ENCODE results near the gene IBA57. TPM values are rescaled to one million over a fixed set of nuclear protein-coding genes. Genes with fewer than 3 reads are reported as not detected.

Gene IBA57
- total and polyA plus RNA-seq, 4 donors, result 0.95 to 11.1 (median 4.8) TPM

GRCh38 chr1:228147151-228147693 lies 18.4 kb upstream of the IBA57 start:
- no peak overlapping the region for H3K27ac ChIP-seq (ENCODE audit: low read depth in 1 of 2, low read length in 2 of 2)
- intact Hi-C loops (cut with DNase I), result no loop called here
- ATAC-seq (ENCODE audit: low FRiP score) (no peak), DNase-seq (peak; percentile 42 to 70)
- no peaks in the 10 kb centered on the region for H3K4me1 ChIP-seq (ENCODE audit: control insufficient read depth in 1 of 2, insufficient read depth in 2 of 2, low read length in 2 of 2)
- no peaks in the 10 kb centered on the region for H3K9me3 ChIP-seq (ENCODE audit: control insufficient read depth, low read length)
- no peak overlapping the region for H3K4me3 ChIP-seq (ENCODE audit: low read length in 2 of 2)
- no peaks in the 10 kb centered on the region for H3K27me3 ChIP-seq (ENCODE audit: control insufficient read depth in 1 of 2, insufficient read depth in 2 of 2, low read length in 1 of 2)
- H3K36me3 ChIP-seq (ENCODE audit: control insufficient read depth in 1 of 2, insufficient read depth in 2 of 2, low read length in 1 of 2), result peaks cover 0 to 2% of the 10 kb centered on the region in 2 donors
- WGBS, 2 donors, result 90 to 92% methylated on average over 20 of the region's 20 CpGs

DNA sequence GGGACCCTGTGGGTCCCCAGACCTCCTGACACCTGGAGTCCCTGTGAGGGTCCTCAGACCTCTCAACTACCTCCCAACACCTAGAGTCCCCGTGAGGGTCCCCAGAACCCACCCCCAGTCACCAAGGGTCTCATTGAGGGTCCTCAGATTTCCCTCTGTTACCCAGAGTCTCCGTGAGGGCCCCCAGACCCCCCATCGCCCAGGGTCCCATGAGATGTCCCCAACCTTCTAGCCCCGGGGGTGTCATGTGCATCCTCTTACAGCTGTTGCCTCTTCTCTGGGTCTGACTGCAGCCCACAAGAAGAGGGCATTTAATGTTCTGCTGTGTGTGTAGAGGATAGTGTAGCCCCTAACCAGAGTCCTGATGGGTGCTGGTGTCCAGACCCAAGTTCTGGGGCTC lies 17.8 kb upstream of the IBA57 start:
- 85 to 91% methylated on average over 4 of the region's 4 CpGs for WGBS, 2 donors
- Histone ChIP-seq H3K9me3 (ENCODE audit: control insufficient read depth, low read length) (no peaks in the 10 kb centered on the region), H3K27ac (ENCODE audit: low read depth in 1 of 2, low read length in 2 of 2) (no peak overlapping the region), H3K4me1 (ENCODE audit: control insufficient read depth in 1 of 2, insufficient read depth in 2 of 2, low read length in 2 of 2) (no peaks in the 10 kb centered on the region), H3K36me3 (ENCODE audit: control insufficient read depth in 1 of 2, insufficient read depth in 2 of 2, low read length in 1 of 2) (peaks cover 0 to 2% of the 10 kb centered on the region in 2 donors), H3K27me3 (ENCODE audit: control insufficient read depth in 1 of 2, insufficient read depth in 2 of 2, low read length in 1 of 2) (no peaks in the 10 kb centered on the region), H3K4me3 (ENCODE audit: low read length in 2 of 2) (no peak overlapping the region)
- ATAC-seq (ENCODE audit: low FRiP score) (no peak), DNase-seq (peak in 1 of 2 donors; percentile 55)
- intact Hi-C loops (cut with DNase I), result no loop called here

DNA sequence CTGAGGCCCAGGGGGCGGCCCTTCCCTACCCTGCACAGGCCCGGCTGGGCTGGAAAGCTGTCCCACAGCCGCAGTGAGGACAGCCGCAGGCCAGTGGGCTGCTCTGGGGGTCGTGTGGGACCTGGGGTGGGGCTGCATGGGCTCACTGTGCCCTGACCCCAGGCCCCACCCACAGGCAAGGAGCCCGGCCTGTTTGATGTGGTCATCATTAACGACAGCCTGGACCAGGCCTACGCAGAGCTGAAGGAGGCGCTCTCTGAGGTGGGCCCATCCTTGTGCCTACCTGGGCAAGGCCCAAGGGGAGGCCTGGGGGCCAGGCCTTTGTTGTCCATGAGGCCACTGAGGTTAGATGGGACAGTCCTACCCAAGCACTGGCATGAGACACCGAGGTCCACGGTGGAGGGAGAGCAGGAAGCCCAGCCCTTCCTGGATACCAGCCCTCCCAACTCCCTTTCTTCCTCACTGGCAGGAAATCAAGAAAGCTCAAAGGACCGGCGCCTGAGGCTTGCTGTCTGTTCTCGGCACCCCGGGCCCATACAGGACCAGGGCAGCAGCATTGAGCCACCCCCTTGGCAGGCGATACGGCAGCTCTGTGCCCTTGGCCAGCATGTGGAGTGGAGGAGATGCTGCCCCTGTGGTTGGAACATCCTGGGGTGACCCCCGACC lies 17.3 kb upstream of the IBA57 start:
- peaks cover 0 to 2% of the 10 kb centered on the region in 2 donors for H3K36me3 ChIP-seq (ENCODE audit: control insufficient read depth in 1 of 2, insufficient read depth in 2 of 2, low read length in 1 of 2)
- ATAC-seq (ENCODE audit: low FRiP score) (no peak), DNase-seq (peak; percentile 40 to 71)
- H3K27ac ChIP-seq (ENCODE audit: low read depth in 1 of 2, low read length in 2 of 2), result no peak overlapping the region
- no peaks in the 10 kb centered on the region for H3K9me3 ChIP-seq (ENCODE audit: control insufficient read depth, low read length)
- no peak overlapping the region for H3K4me3 ChIP-seq (ENCODE audit: low read length in 2 of 2)
- intact Hi-C loops (cut with DNase I), result no loop called here
- no peaks in the 10 kb centered on the region for H3K27me3 ChIP-seq (ENCODE audit: control insufficient read depth in 1 of 2, insufficient read depth in 2 of 2, low read length in 1 of 2)
- H3K4me1 ChIP-seq (ENCODE audit: control insufficient read depth in 1 of 2, insufficient read depth in 2 of 2, low read length in 2 of 2), result no peaks in the 10 kb centered on the region
- WGBS, 2 donors, result 62% methylated on average over 18 of the region's 18 CpGs

DNA sequence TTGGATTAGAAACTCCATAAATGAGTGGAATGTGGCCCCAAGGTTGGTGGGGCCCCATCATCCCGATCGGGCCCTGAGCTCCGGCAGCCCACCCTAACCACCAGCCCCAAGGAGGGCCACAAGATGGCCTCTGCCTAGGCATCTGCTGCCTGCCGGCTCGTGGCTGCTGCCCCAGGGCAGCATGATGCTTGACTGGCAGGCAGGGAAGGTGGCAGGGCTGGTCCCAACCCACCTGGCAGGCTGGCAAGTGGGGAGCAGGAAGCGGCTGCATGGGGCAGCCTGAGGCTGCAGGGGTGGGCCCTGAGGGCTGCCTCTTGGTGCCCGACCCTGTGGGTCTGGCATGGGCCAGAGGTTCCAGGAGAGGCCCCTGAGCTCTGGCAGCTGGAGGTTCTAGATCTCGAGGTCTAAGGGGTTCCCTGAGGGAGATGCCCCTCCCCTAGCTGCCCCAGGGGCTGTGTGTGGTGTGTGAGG lies 16.6 kb upstream of the IBA57 start:
- peak in 1 of 2 donors; percentile 48 for DNase-seq
- intact Hi-C loops (cut with DNase I), result no loop called here
- Histone ChIP-seq H3K9me3 (ENCODE audit: control insufficient read depth, low read length) (no peaks in the 10 kb centered on the region), H3K27me3 (ENCODE audit: control insufficient read depth in 1 of 2, insufficient read depth in 2 of 2, low read length in 1 of 2) (no peaks in the 10 kb centered on the region), H3K4me3 (ENCODE audit: low read length in 2 of 2) (no peak overlapping the region), H3K4me1 (ENCODE audit: control insufficient read depth in 1 of 2, insufficient read depth in 2 of 2, low read length in 2 of 2) (no peaks in the 10 kb centered on the region), H3K27ac (ENCODE audit: low read depth in 1 of 2, low read length in 2 of 2) (peak overlapping the region in 1 of 2 donors; percentile 14), H3K36me3 (ENCODE audit: control insufficient read depth in 1 of 2, insufficient read depth in 2 of 2, low read length in 1 of 2) (peaks cover 0 to 2% of the 10 kb centered on the region in 2 donors)
- ATAC-seq (ENCODE audit: low FRiP score), result no peak
- 65 to 69% methylated on average over 8 of the region's 8 CpGs for WGBS, 2 donors

- Histone ChIP-seq H3K4me3 (ENCODE audit: low read length in 2 of 2) (no peak within 1 kb of the TSS), H3K27ac (ENCODE audit: low read depth in 1 of 2, low read length in 2 of 2) (peak within 1 kb of the TSS in 1 of 2 donors; percentile 35), H3K36me3 (ENCODE audit: control insufficient read depth in 1 of 2, insufficient read depth in 2 of 2, low read length in 1 of 2) (peaks cover 0 to 2% of the 10 kb centered on the region in 2 donors), H3K4me1 (ENCODE audit: control insufficient read depth in 1 of 2, insufficient read depth in 2 of 2, low read length in 2 of 2) (no peaks in the 10 kb centered on the region), H3K27me3 (ENCODE audit: control insufficient read depth in 1 of 2, insufficient read depth in 2 of 2, low read length in 1 of 2) (no peaks in the 10 kb centered on the region), H3K9me3 (ENCODE audit: control insufficient read depth, low read length) (no peaks in the 10 kb centered on the region)
- intact Hi-C loops (cut with DNase I), result no loop called here
- ATAC-seq (ENCODE audit: low FRiP score) (peak; percentile 63), DNase-seq (peak; percentile 62 to 86)
- 30 to 32% methylated on average over 15 to 17 of the region's 17 CpGs for WGBS, 2 donors
Observed at GRCh38 chr1:228149406-228150119, 16.0 kb upstream of the IBA57 start, which contains the start of gene GJC2. GJC2 (plus strand) TSS chr1:228149930; CDS start chr1:228157759, 7,829 bp downstream.

DNA sequence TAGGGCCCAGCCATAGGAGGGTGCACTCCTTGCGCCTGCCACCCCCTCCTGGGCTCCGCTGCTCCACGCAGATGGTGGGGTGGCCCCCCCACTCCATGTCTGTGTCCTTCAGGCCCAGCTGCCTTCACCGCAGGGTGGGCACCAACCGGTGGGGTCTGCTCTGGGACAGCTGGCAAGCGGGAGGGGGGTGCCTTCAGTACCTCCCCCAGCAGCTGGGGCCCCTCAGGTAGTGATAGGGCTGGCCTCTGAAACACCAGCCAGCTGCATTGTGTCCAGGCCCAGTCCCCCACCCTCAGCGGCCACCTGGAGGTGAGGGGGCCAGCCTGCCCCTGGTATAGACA lies 15.5 kb upstream of the IBA57 start:
- no peaks in the 10 kb centered on the region for H3K27me3 ChIP-seq (ENCODE audit: control insufficient read depth in 1 of 2, insufficient read depth in 2 of 2, low read length in 1 of 2)
- DNase-seq, result peak in 1 of 2 donors; percentile 72
- intact Hi-C loops (cut with DNase I), result no loop called here
- H3K9me3 ChIP-seq (ENCODE audit: control insufficient read depth, low read length), result no peaks in the 10 kb centered on the region
- no peak overlapping the region for H3K4me3 ChIP-seq (ENCODE audit: low read length in 2 of 2)
- peak overlapping the region in 1 of 2 donors; percentile 35 for H3K27ac ChIP-seq (ENCODE audit: low read depth in 1 of 2, low read length in 2 of 2)
- 73 to 85% methylated on average over 4 to 7 of the region's 7 CpGs for WGBS, 2 donors
- H3K4me1 ChIP-seq (ENCODE audit: control insufficient read depth in 1 of 2, insufficient read depth in 2 of 2, low read length in 2 of 2), result no peaks in the 10 kb centered on the region
- ATAC-seq (ENCODE audit: low FRiP score), result no peak
- H3K36me3 ChIP-seq (ENCODE audit: control insufficient read depth in 1 of 2, insufficient read depth in 2 of 2, low read length in 1 of 2), result peaks cover 0 to 2% of the 10 kb centered on the region in 2 donors

- DNase-seq (peak; percentile 76 to 88), ATAC-seq (ENCODE audit: low FRiP score) (peak; percentile 72)
- WGBS, 2 donors, result 11 to 16% methylated on average over 14 to 17 of the region's 17 CpGs
- intact Hi-C loops (cut with DNase I), result no loop called here
- H3K27ac ChIP-seq (ENCODE audit: low read depth in 1 of 2, low read length in 2 of 2), result peak overlapping the region in 1 of 2 donors; percentile 4
- H3K27me3 ChIP-seq (ENCODE audit: control insufficient read depth in 1 of 2, insufficient read depth in 2 of 2, low read length in 1 of 2), result no peaks in the 10 kb centered on the region
- H3K9me3 ChIP-seq (ENCODE audit: control insufficient read depth, low read length), result no peaks in the 10 kb centered on the region
- no peak overlapping the region for H3K4me3 ChIP-seq (ENCODE audit: low read length in 2 of 2)
- no peaks in the 10 kb centered on the region for H3K4me1 ChIP-seq (ENCODE audit: control insufficient read depth in 1 of 2, insufficient read depth in 2 of 2, low read length in 2 of 2)
- H3K36me3 ChIP-seq (ENCODE audit: control insufficient read depth in 1 of 2, insufficient read depth in 2 of 2, low read length in 1 of 2), result peaks cover 0 to 2% of the 10 kb centered on the region in 2 donors
Observed at GRCh38 chr1:228150461-228151179, 15.0 kb upstream of the IBA57 start.

- Histone ChIP-seq H3K36me3 (ENCODE audit: control insufficient read depth in 1 of 2, insufficient read depth in 2 of 2, low read length in 1 of 2) (no peaks in the 10 kb centered on the region), H3K27me3 (ENCODE audit: control insufficient read depth in 1 of 2, insufficient read depth in 2 of 2, low read length in 1 of 2) (no peaks in the 10 kb centered on the region), H3K4me3 (ENCODE audit: low read length in 2 of 2) (no peak overlapping the region), H3K4me1 (ENCODE audit: control insufficient read depth in 1 of 2, insufficient read depth in 2 of 2, low read length in 2 of 2) (no peaks in the 10 kb centered on the region), H3K27ac (ENCODE audit: low read depth in 1 of 2, low read length in 2 of 2) (peak overlapping the region in 1 of 2 donors; percentile 3), H3K9me3 (ENCODE audit: control insufficient read depth, low read length) (no peaks in the 10 kb centered on the region)
- 62 to 64% methylated on average over 12 of the region's 12 CpGs for WGBS, 2 donors
- intact Hi-C loops (cut with DNase I), result no loop called here
- ATAC-seq (ENCODE audit: low FRiP score), result no peak
- peak; percentile 48 to 53 for DNase-seq
Observed at GRCh38 chr1:228151180-228151925, 14.3 kb upstream of the IBA57 start.
